ENCODE results near the gene GAK. TPM values are rescaled to one million over a fixed set of nuclear protein-coding genes. Genes with fewer than 3 reads are reported as not detected.

GAK gene
- total and polyA plus RNA-seq, 7 donors = 40.8 to 494 (median 124) TPM

GRCh38 chr4:967113-968104 is 35.3 kb upstream of the GAK start:
- peaks cover 0 to 17% (median 16%) of the 10 kb centered on the region in 3 donors for H3K27me3 ChIP-seq
- H3K9me3 ChIP-seq = no peaks in the 10 kb centered on the region
- H3K27ac ChIP-seq = no peak overlapping the region
- TF ChIP-seq CTCF (IDR thresholded peaks at IDR 0.05) (no peak), POLR2AphosphoS5 (IDR thresholded peaks at IDR 0.05) (no peak), POLR2A (IDR thresholded peaks at IDR 0.05) (no peak), EP300 (IDR thresholded peaks at IDR 0.05) (no peak)
- peak overlapping the region in 1 of 4 donors; percentile 17 for H3K4me3 ChIP-seq
- 69 to 88% methylated on average over 76 of the region's 76 CpGs for WGBS, 2 donors
- intact Hi-C loops (cut with DNase I) = no loop called here
- H3K4me1 ChIP-seq = peaks cover 0 to 27% (median 25%) of the 10 kb centered on the region in 4 donors
- DNase-seq = no peak
- peaks cover 0 to 18% (median under 1%) of the 10 kb centered on the region in 4 donors for H3K36me3 ChIP-seq

- TF ChIP-seq EP300 (IDR thresholded peaks at IDR 0.05) (no peak), CTCF (IDR thresholded peaks at IDR 0.05) (no peak), POLR2AphosphoS5 (IDR thresholded peaks at IDR 0.05) (no peak), POLR2A (IDR thresholded peaks at IDR 0.05) (no peak)
- 90 to 93% methylated on average over 48 of the region's 48 CpGs for WGBS, 2 donors
- H3K4me3 ChIP-seq = no peak overlapping the region
- no peaks in the 10 kb centered on the region for H3K9me3 ChIP-seq
- intact Hi-C loops (cut with DNase I) = no loop called here
- peaks cover 0 to 17% (median 15%) of the 10 kb centered on the region in 4 donors for H3K4me1 ChIP-seq
- H3K27me3 ChIP-seq = peaks cover 0 to 17% (median 16%) of the 10 kb centered on the region in 3 donors
- H3K36me3 ChIP-seq = peaks cover 0 to 27% (median 5%) of the 10 kb centered on the region in 4 donors
- no peak for DNase-seq
- no peak overlapping the region for H3K27ac ChIP-seq
Observed at GRCh38 chr4:966266-967112, 34.4 kb upstream of the GAK start.

- no peaks in the 10 kb centered on the region for H3K9me3 ChIP-seq
- DNase-seq = no peak
- H3K27ac ChIP-seq = no peak overlapping the region
- WGBS, 2 donors = 90 to 96% methylated on average over 21 of the region's 21 CpGs
- no peak for TF ChIP-seq CTCF (IDR thresholded peaks at IDR 0.05)
- TF ChIP-seq POLR2AphosphoS5 (IDR thresholded peaks at IDR 0.05) = no peak
- TF ChIP-seq EP300 (IDR thresholded peaks at IDR 0.05) = no peak
- no peak for TF ChIP-seq POLR2A (IDR thresholded peaks at IDR 0.05)
- no peak overlapping the region for H3K4me3 ChIP-seq
- peaks cover 0 to 30% (median 5%) of the 10 kb centered on the region in 4 donors for H3K36me3 ChIP-seq
- peaks cover 0 to 12% (median 11%) of the 10 kb centered on the region in 4 donors for H3K4me1 ChIP-seq
- intact Hi-C loops (cut with DNase I) = no loop called here
- H3K27me3 ChIP-seq = peaks cover 0 to 17% (median 16%) of the 10 kb centered on the region in 3 donors
Observed at GRCh38 chr4:965766-966134, 33.6 kb upstream of the GAK start.

- Histone ChIP-seq H3K4me1 (peaks cover 0 to 12% (median 11%) of the 10 kb centered on the region in 4 donors), H3K27ac (no peak overlapping the region), H3K36me3 (peaks cover 0 to 30% (median 5%) of the 10 kb centered on the region in 4 donors), H3K4me3 (no peak overlapping the region), H3K9me3 (no peaks in the 10 kb centered on the region), H3K27me3 (peaks cover 0 to 17% (median 16%) of the 10 kb centered on the region in 3 donors)
- TF ChIP-seq POLR2AphosphoS5 (IDR thresholded peaks at IDR 0.05) (no peak), EP300 (IDR thresholded peaks at IDR 0.05) (no peak), POLR2A (IDR thresholded peaks at IDR 0.05) (no peak), CTCF (IDR thresholded peaks at IDR 0.05) (no peak)
- intact Hi-C loops (cut with DNase I) = no loop called here
- WGBS, 2 donors = 93 to 95% methylated on average over 26 of the region's 26 CpGs
- no peak for DNase-seq
Observed at GRCh38 chr4:965048-965765, 33.1 kb upstream of the GAK start.
